Brain microvascular endothelial cell (primary cell): Measurements from ENCODE around the gene RAPGEF4.

ENCODE experiments used
- DNase-seq: peaks from one replicate; pipeline ENCODE4 v3.0.0-alpha.2; 2020
- H3K27ac ChIP-seq: fragments of 250-450 bp; sonication (Bioruptor Pico); 2 replicates; pipeline ENCODE4 v1.5.1; 2020; ENCODE audit warnings: mild to moderate bottlenecking, moderate library complexity
- H3K27me3 ChIP-seq: fragments of 250-450 bp; sonication (Bioruptor Pico); replicated peaks from 2 replicates; pipeline ENCODE4 v1.5.1; 2020; ENCODE audit warnings: mild to moderate bottlenecking
- H3K36me3 ChIP-seq: fragments of 250-450 bp; sonication (Bioruptor Pico); replicated peaks from 2 replicates; pipeline ENCODE4 v1.5.1; 2020; ENCODE audit warnings: mild to moderate bottlenecking
- H3K4me3 ChIP-seq: 2 replicates; pipeline ENCODE4 v1.5.1; 2011; ENCODE audit warnings: low read depth, mild to moderate bottlenecking, control low read depth, low read length, moderate library complexity
- in situ Hi-C: cut with HindIII; loops from 2 replicates; pipeline ENCODE4 v1.10.0; 2017; ENCODE audit warnings: low sequenced_read_pairs, low pct_ligation_motif_present
- TF ChIP-seq, protein P1 (sequence below): IDR thresholded peaks from 2 replicates; pipeline ENCODE4 v1.5.1; 2011; ENCODE audit warnings: low read depth, mild to moderate bottlenecking, moderate library complexity, low read length, control low read depth, inconsistent platforms; ENCODE audit errors: missing control alignments

Gene RAPGEF4

DNA sequence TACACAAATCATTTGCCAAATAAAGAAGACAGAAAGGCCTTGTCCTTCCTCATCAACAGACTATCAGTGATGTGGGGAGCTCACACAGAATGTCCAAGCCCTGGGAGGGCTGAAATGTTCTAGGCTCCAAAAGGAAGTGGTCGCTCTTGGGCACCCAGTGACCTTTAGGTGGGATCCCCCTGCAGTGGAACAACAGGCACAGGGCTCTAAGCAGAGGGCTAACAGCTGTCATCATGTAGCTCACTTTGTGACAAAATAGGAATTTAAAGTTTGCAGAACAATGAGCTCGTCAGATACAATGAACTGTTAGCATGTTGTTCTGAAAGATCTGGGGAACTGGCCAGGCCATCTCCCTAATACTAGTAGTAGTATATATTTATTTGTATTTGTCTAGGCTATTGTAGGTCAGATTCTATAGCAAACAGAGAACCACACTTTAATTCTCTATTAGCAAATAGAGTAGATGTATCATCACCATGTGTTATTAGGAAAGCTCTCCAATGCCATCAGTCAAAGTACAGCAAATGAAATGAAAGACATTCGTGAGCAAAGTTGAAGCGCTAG, 188.5 kb downstream of the RAPGEF4 start:
- DNase-seq, result no peak
- Histone ChIP-seq H3K36me3 (no peaks in the 10 kb centered on the region), H3K27ac (no peak overlapping the region), H3K4me3 (no peak overlapping the region), H3K27me3 (no peaks in the 10 kb centered on the region)
- TF ChIP-seq, protein P1, sequence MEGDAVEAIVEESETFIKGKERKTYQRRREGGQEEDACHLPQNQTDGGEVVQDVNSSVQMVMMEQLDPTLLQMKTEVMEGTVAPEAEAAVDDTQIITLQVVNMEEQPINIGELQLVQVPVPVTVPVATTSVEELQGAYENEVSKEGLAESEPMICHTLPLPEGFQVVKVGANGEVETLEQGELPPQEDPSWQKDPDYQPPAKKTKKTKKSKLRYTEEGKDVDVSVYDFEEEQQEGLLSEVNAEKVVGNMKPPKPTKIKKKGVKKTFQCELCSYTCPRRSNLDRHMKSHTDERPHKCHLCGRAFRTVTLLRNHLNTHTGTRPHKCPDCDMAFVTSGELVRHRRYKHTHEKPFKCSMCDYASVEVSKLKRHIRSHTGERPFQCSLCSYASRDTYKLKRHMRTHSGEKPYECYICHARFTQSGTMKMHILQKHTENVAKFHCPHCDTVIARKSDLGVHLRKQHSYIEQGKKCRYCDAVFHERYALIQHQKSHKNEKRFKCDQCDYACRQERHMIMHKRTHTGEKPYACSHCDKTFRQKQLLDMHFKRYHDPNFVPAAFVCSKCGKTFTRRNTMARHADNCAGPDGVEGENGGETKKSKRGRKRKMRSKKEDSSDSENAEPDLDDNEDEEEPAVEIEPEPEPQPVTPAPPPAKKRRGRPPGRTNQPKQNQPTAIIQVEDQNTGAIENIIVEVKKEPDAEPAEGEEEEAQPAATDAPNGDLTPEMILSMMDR, result no peak
- in situ Hi-C loops, result no loop called here

DNA sequence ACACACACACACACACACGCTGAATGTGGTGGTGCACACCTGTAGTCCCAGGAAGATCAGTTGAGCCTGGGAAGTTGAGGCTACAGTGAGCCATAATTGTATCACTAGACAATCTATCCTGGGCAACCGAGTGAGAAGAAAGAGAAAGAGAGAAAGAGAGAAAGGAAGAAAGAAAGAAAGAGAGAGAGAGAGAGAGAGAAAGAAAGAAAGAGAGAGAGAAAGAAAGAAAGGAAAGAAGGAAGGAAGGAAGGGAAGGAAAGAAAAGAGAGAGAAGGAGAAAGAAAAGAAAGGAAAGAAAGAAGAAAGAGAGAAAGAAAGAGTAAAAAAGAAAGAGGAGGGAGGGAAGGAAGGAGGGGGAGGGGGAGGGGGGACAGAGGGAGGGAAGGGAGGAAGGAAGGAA, 190.0 kb downstream of the RAPGEF4 start:
- no peaks in the 10 kb centered on the region for H3K36me3 ChIP-seq
- no peaks in the 10 kb centered on the region for H3K27me3 ChIP-seq
- TF ChIP-seq, protein P1, result no peak
- H3K4me3 ChIP-seq, result no peak overlapping the region
- in situ Hi-C loops, result no loop called here
- no peak for DNase-seq
- no peak overlapping the region for H3K27ac ChIP-seq

- no peak for DNase-seq
- no peak overlapping the region for H3K27ac ChIP-seq
- TF ChIP-seq, protein P1, result no peak
- no peaks in the 10 kb centered on the region for H3K36me3 ChIP-seq
- in situ Hi-C loops, result no loop called here
- H3K27me3 ChIP-seq, result no peaks in the 10 kb centered on the region
- H3K4me3 ChIP-seq, result no peak overlapping the region
These were observed 191.4 kb downstream of the RAPGEF4 start for GRCh38 chr2:172926785-172927640.

DNA sequence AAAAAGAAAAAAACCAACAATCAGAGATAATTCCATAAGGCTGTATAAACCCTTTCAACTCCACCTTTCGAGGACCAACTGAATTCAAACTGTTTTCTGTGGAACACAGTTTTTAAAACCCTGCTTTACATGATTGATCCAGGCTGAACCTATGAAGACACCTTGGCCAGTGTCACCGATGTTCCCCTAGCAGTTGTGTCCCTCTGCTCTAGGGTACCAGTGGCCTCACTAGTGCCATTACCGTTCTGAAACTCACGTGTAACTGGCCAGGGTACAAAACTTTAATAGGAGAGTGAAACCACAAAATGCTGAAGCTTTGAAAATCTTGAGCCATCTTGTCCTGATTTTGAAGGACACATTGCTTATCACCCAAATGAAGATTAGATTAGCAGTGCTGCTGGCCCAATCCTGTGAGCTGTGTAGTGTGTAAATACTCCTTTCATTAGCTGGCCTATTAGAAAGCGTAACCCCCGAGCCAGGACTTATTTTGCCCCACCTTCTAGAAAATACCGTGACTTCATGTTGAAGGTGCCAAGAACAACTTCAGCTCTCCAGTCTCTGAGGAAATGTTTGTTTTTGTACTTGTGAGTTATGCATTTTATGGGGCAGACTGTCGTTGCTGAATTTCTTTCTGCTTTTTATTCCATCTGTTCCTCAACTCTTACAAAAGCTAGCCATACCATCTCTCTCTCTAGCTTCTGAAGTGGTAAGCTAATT, 192.2 kb downstream of the RAPGEF4 start:
- TF ChIP-seq, protein P1, result no peak
- Histone ChIP-seq H3K27me3 (no peaks in the 10 kb centered on the region), H3K36me3 (no peaks in the 10 kb centered on the region), H3K27ac (peak overlapping the region; percentile 75), H3K4me3 (no peak overlapping the region)
- peak; percentile 84 for DNase-seq
- in situ Hi-C loops, result no loop called here

DNA sequence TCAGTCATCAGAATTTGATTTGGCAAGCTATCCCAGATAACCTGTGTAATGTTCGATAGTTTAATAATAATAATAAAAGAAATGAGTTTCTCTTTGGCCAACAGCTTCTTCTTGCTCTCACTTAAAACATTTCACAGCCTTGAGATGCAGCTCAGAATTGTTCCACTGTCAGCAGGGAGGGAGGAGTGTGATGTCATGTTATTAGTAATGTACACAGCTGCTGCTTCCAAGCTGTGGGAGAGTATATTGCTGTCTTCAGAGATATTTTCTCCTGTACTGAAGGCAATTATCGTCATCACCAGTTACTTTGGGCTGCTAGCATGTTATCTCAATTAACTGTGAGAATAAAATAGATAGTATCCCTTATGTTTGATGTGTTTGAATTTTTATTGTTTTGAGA, 193.1 kb downstream of the RAPGEF4 start:
- H3K36me3 ChIP-seq, result no peaks in the 10 kb centered on the region
- H3K27ac ChIP-seq, result peak overlapping the region; percentile 75
- in situ Hi-C loops, result no loop called here
- TF ChIP-seq, protein P1, result no peak
- no peak overlapping the region for H3K4me3 ChIP-seq
- peak; percentile 84 for DNase-seq
- no peaks in the 10 kb centered on the region for H3K27me3 ChIP-seq
